HTR-8/SVneo (cell line): ENCODE data around the gene CFAP20DC.
"Not testable (repeated sequence)": the region's sequence is repeated elsewhere in the genome, so short reads cannot be mapped to it uniquely, and the experiment has no call there.

Experiments
- DNase-seq: peaks from one replicate; pipeline ENCODE4 v3.0.0; 2011; ENCODE audit warnings: low spot score, mixed read lengths; ENCODE audit not compliant: insufficient read length
- FAIRE-seq: peaks from 2 replicates; lab custom pipeline; 2011; peaks lifted over from hg19 to GRCh38; lab: Jason Lieb, UNC

Gene CFAP20DC

DNA sequence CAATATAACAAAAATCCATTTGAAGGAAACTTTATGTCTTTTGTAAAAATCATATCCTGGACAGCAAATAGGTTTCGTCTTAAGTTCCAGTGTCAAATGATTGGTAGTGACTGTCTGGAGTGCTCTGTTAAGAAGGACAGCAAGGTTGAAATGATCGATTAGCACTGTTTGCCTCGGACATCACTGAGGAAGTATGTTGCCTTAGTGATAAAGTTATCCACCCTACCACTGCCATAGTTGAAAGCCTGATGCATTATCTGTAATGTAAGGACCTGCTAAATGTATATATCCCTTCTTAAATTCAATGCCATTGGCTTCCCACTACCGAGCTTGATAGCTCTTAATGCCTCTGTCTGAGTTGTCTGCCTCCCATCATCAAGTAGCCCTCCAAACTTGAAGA is 70.0 kb downstream of the CFAP20DC start:
- FAIRE-seq = no peak
- no peak for DNase-seq

DNA sequence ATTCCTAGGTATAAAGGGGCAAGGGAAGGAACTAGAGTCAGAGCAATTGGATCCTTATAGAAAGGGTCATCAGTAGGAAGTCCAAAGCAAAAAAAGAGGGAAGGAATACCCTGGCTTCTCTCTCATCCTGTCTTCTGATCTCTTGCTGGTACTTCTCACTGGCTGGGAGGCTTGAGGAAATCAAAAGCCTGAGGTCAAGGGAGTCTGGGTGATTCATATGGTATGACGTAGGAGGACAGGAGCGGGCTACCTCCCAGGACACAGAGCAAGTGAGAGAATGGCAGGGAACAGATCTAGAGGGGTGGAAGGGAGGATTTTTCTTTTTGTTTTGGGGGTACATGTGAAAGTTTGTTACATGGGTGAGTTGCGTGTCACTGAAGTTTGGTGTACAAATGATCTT is 76.0 kb downstream of the CFAP20DC start:
- FAIRE-seq (no peak), DNase-seq (no peak)

DNA sequence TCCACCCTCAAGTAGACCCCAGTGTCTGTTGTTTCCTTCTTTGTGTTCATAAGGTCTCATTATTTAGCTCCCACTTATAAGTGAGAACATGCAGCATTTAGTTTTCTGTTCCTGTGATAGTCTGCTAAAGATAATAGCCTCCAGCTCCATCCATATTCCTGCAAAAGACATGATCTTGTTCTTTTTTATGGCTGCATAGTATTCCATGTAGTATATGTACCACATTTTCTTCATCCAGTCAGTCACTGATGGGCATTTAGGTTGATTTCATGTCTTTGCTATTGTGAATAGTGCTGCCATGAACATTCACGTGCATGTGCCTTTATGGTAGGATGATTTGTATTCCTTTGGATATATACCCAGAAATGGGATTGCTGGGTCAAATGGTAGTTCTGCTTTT is 82.0 kb downstream of the CFAP20DC start:
- not testable (repeated sequence) for FAIRE-seq, DNase-seq

DNA sequence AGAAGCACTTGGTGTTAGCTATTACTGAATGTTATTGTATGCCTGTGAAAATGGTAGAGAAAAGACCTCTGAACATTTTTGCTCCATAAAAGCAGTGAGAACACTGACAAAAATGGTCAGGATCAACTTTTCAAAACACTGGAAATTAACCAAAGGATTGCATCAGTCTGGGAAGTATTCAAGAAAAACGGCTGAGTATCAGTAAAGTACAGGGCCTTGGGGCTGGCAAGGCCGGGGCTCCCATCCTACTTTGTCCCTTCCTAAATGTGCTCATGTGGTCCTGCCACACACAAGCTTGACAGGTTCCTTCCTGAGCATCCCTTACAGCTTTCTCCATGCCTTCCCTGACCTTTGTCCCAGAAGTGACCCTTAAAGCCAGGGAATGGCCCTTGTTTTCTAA is 84.0 kb downstream of the CFAP20DC start:
- no peak for FAIRE-seq
- DNase-seq = no peak

DNA sequence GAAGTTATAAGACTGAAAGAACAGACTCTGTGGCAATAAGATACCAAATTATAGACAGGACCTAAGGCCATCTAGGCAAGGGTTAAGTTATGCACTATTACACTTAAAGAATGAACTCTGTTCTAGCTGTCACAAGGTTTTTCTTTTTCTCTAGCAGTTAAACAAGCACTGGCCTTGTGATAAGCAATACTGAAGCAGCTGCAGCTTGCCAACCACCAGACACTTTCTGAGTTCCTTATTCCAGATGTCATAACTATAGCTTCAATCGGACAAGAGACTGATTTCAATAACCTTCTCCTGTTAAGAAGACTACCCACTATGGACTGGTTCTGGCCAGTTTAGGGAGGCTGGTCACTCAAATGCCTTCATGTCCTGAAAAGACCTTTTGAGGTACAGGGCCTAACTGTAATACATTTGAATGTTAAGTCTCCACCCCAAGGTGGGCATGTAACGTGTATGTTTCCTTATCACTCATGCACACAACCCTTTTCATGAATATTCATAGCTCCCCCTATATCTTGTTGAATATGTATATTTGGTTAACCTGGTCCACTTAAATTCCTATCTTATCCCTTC is 85.8 kb downstream of the CFAP20DC start:
- DNase-seq (no peak), FAIRE-seq (no peak)

DNA sequence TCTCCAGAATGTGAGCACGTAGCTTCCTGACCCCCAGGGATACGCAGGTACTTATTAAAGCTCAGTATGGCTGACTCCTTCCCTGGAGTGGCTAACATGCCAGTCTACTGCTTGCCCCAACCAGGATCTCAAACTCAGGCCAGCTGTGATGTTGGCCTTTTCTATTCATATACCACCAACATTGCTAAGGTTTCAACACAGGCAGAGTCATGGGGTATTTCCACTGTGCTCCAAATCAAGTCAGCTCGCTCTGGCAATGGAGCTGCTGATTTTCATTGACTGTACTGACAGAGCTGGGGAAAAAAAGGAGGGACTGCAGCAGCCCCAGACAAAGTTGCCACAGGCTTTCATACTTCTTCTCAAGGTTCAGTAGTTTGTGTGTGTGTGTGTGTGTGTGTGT is 87.0 kb downstream of the CFAP20DC start:
- DNase-seq (no peak), FAIRE-seq (peak; percentile 33)

DNA sequence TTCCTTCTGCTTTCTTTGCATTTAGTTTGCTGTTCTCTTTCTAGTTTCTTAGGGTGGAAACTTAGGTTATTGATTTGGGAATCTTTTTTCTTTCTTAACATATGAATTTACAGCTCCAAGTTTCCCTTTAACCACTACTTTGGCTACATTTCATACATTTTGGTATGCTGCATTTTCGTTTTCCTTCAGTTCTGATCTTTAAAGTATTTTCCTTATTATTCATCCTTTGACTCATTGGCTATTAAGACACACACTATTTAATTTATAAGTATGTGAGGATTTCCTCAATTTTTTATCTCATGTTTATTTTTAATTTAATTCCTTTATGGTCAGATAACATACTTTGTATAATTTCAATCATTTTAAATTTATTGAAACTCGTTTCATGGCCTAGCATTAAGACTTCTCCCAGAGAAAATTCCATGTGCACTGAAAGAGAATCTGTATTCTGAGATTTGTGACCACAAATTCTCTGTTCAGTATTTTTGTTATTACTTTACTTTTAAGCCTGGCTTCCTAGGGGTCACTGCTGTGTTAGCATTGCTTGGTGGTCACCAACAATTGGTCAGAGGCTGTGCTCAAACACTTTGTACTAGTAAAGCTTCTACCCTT is 87.7 kb downstream of the CFAP20DC start:
- no peak for DNase-seq
- no peak for FAIRE-seq

DNA sequence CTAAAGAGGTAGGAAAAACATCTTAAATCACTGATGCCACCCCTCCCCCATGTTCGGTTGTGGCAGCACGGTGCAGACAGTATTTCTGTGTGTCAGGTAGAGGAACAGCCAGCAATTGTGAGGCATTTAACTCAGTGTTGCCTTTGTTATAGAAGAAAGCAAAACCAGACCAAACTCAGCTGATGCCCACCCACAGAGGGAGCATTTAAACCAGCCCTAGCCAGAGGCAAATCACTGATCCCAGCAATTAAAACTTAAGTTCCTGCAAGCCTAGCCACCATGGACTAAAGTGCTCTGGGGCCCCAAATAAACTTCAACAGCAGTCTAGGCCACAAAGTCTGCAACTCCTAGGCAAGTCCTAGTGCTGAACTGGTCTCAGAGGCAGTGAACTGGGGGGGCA is 94.5 kb downstream of the CFAP20DC start:
- FAIRE-seq (no peak), DNase-seq (no peak)

DNA sequence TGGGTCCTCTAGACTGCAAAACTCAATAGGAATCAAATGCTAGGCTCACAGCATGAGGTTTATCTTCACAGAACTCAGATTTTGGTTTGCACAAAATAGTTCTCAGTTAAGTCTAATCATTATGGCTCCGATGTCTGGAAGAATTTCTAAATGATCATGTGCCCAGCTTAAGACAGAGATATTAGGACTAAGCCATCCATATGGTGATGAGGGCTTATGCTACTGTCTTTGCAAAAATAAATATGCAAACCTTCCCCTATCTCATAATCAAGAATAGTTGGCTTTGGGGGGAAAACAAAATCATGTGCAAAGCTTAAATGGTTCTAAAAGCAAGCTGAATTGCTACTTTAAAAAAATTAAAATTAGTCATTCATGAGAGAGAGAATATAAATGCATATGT is 96.5 kb downstream of the CFAP20DC start:
- FAIRE-seq = no peak

DNA sequence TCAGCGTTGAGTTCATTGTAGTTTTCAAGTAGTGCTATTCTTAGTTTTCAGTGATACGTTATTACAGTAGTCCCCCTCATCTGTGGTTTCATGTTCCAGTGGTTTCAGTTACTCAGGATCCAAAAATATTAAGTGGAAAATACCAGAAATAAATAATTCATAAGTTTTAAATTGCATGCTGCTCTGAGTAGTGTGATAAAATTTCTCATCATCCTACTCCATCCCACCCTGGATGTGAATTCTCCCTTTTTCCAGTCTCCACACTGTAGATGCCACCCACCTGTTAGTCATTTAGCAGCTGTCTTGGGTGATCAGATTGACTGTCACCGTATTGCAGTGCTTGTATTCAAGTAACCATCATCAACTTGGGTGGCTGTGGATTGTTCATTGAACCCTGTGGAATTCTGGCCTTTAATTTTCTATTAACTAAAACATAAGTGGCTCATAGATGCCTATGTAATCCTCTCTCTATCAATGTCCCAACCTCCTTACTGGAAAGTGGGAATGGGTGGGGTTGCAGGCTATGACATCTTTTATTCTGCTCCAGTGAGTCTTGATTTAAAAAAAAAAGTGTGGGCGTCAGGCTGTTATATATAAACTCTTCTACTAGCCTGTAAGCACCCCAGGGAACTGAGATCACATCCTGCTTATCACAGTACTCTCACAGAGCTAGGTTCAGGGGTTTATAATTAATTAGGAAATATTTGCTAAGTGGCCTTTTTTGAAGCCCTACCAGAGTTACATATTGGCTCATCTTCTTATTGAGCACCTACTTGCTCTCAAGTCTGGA is 97.5 kb downstream of the CFAP20DC start:
- no peak for FAIRE-seq

More for the DNA sequence above, 96.5 kb downstream of the CFAP20DC start:
- DNase-seq = no peak

DNA sequence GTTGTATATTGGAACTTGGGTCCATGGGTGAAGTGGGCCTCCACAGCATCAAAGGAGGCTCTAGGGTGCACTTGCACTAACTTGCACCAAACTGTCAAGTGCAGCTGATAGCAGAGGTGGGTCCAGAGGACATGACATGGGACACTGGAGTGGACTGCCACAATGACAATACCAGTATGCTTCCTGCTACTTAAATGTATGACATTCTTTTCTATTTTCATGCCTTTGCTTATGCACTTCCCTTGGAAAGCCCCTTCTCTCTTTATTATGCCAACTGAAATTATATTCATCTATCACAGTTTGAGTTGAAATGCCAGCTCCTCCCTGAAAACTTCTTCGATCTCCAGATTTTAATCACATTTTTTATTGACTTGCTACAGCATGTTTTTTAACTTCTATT is 101.8 kb downstream of the CFAP20DC start:
- no peak for DNase-seq
- FAIRE-seq = no peak

More for the DNA sequence above, 97.5 kb downstream of the CFAP20DC start:
- no peak for DNase-seq

DNA sequence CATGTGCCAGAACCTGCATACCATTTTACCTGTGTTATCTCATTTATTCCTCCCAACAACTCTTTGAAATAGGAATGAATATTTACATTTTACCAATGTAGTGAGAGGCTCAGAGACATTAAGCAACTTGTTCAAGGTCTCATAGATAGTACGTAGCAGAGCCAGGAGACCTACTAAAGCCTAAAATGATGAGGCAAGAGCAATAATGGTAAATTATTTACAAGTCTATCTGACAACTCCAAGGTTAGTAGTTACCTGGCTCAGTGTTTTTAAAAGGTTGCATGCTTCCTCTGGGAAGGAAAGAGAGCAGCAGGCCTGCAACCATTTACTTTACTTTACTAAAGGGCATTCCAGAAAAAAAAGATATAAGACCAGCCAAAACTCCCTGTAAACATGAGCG is 103.0 kb downstream of the CFAP20DC start:
- DNase-seq (no peak), FAIRE-seq (no peak)

DNA sequence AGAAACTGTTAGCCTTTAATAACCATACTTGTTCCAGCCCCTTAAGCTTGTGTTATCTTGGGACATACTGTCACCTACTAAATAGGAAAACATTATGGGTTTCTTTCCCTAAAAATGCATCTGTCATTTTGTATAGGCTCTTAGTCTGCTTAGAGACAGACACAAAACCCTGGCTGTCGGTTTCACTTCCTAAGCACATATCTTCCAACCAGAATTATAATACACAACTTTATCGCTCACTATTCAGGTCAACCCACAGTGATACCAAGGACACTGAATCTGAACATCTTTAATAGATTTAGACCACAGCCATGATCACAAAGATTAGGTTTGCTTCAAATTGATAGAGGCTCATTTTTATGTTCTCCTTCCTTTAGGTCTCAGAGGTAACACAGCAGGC is 111.8 kb downstream of the CFAP20DC start:
- DNase-seq (no peak), FAIRE-seq (no peak)

DNA sequence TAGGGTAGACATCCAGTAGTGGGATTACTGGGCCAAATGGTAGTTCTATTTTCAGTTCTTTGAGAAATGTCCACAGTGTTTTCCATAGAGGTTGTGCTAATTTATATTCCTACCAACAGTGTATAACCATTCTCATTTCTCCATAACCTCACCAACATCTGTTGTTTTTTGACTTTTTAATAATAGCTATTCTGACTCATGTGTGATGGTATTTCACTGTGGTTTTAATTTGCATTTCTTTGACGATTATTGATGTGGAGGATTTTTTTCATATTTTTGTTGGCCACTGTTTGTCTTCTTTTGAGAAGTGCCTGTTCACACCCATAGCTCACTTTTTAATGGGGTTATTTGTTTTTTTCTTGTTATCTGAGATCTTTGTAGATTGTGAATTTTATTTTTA is 125.2 kb downstream of the CFAP20DC start:
- FAIRE-seq (no peak), DNase-seq (no peak)

DNA sequence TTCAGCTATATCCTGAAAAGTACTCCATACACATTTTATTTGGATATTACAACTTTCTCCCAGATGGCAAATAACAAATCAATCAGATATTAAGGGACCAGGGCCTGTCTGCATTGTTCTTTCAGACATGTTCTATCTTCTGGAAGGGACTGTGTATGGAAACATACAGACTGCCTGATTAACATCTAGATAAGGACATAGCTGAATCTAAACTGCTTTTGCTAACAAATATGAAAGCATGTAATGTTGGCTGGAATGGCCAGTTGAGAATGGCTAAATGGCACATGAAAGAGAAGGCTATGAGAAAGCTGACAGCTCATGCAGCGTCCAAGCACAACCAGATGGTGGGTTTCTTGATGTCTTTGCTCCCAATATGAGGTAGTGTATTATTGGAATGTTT is 149.4 kb downstream of the CFAP20DC start:
- DNase-seq (no peak), FAIRE-seq (no peak)

DNA sequence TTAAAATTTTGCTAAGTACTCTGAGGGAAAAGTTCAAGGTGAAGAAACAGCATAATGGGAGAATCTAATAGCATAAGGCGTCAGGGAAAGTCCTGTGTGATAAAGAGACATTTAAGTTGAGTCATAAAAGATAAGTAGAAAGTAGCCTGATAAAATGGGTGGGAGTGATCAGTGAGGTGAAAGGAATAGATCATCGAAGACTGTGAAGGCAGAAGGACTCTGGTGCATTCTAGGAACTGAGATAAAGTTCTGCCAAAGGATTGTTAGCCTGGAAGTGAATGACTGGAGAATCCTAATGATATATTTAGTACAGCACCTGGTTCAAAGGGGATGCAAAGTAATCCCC is 149.9 kb downstream of the CFAP20DC start:
- FAIRE-seq = no peak
- DNase-seq = no peak

DNA sequence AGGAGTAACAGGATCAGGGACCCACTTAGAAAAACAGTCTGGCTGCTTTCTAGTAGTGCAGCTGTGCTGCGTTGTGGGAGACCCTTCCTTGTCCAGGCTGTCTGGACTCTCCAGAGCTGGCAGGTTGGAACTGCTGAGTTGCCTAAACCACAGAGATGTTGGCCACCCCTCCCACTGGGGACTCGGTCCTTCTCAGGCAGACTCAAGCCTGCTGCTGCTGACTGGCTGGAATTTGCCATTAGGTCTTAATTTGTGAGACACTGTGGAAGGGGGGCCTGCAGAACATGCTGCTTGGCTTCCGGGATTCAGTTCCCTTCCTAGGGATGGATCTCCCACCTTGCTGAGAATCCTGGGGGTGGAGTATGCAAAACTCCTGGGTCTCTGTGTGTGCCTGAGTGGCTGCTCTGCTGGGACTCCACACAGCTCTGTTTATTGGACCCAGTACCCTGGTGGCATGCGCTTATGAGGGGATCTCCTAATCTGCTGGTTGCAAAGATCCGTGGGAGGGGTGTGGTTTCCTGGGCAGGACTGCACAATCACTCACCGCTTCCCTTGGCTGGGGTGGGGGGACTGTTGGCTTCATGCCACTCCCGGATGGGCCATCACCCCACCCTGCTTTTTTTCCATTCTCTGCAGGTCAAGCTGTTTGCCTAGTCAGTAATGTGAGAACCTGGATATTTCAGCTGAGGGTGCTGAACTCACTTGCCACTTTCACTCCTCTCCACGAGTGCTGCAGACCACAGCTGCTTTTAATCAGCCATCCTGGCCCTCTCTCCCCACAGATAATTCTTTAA is 150.5 kb downstream of the CFAP20DC start:
- DNase-seq (no peak), FAIRE-seq (no peak)

DNA sequence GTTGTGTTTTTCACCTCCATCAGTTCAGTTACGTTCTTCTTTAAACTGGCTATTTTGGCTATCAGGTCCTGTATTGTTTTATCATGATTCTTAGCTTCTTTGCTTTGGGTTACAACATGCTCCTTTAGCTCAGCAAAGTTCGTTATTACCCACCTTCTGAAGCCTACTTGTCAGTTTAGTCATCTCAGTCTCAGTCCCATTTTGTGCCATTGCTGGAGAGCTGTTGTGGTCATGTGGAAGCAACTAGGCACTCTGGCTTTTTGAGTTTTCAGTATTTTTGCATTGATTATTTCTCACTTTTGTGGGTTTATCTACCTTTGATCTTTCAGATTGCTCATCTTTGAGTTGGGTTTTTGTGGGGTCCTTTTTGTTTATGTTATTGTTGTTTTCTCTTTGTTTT is 151.3 kb downstream of the CFAP20DC start:
- FAIRE-seq = no peak

DNA sequence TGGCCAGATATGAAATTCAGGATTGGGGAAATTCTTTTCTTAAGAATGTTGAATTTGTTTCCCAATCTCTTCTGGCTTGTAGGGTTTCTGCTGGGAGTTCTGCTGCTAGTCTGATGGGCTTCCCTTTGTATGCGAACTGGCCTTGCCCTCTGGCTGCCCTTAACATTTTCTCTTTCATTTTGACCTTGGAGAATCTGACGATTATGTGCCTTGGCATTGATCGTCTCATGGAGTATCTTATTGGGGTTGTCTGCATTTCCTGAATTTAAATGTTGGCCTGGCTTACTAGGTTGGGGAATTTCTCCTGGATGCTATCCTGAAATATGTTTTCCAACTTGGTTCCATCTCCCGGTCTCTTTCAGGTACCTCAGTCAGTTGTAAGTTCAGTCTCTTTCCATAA is 152.2 kb downstream of the CFAP20DC start:
- no peak for FAIRE-seq
- no peak for DNase-seq

More for the DNA sequence above, 151.3 kb downstream of the CFAP20DC start:
- no peak for DNase-seq

DNA sequence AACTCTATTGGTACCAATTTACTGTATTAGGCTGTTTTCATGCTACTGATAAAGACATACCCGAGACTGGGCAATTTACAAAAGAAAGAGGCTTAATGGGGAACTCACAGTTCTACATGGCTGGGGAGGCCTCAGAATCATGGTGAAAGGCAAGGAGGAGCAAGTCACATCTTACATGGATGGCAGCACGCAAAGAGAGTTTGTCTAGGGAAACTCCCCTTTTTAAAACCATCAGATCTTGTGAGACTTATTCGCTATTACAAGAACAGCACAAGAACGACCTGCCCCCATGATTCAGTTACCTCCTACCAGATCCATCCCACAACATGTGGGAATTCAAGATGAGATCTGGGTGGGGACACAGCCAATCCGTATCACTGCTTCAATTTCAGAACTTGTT is 154.1 kb downstream of the CFAP20DC start:
- not testable (repeated sequence) for DNase-seq, FAIRE-seq

DNA sequence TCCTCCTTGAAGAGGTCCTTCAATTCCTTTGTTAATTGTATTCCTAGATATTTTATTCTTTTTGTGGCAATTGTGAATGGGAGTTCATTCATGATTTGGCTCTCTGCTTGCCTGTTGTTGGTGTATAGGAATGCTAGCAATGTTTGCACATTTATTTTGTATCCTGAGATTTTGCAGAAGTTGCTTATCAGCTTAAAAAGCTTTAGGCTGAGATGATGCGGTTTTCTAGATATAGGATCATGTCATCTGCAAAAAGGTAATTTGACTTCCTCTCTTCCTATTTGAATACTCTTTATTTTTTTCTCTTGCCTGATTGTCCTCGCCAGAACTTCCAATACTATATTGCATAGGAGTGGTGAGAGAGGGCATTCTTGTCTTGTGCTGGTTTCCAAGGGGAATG is 157.3 kb downstream of the CFAP20DC start:
- DNase-seq, FAIRE-seq: not testable (repeated sequence)
